ENCODE results near the gene CATSPERE.
A peak's percentile ranks its signal among the peaks of the same experiment; 100 is the strongest.

The CATSPERE gene

GRCh38 chr1:244642988-244643387, 181.9 kb downstream of the CATSPERE start:
- TF ChIP-seq, protein P1, sequence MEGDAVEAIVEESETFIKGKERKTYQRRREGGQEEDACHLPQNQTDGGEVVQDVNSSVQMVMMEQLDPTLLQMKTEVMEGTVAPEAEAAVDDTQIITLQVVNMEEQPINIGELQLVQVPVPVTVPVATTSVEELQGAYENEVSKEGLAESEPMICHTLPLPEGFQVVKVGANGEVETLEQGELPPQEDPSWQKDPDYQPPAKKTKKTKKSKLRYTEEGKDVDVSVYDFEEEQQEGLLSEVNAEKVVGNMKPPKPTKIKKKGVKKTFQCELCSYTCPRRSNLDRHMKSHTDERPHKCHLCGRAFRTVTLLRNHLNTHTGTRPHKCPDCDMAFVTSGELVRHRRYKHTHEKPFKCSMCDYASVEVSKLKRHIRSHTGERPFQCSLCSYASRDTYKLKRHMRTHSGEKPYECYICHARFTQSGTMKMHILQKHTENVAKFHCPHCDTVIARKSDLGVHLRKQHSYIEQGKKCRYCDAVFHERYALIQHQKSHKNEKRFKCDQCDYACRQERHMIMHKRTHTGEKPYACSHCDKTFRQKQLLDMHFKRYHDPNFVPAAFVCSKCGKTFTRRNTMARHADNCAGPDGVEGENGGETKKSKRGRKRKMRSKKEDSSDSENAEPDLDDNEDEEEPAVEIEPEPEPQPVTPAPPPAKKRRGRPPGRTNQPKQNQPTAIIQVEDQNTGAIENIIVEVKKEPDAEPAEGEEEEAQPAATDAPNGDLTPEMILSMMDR (IDR thresholded peaks at IDR 0.05; ENCODE audit: insufficient read depth, missing control alignments), result no peak
- DNase-seq (ENCODE audit: insufficient read length, low spot score) (no peak), FAIRE-seq (no peak)

- TF ChIP-seq, protein P1 (IDR thresholded peaks at IDR 0.05; ENCODE audit: insufficient read depth, missing control alignments), result no peak
- FAIRE-seq (no peak), DNase-seq (ENCODE audit: insufficient read length, low spot score) (no peak)
These were observed 184.3 kb downstream of the CATSPERE start for GRCh38 chr1:244645414-244645813.

DNA sequence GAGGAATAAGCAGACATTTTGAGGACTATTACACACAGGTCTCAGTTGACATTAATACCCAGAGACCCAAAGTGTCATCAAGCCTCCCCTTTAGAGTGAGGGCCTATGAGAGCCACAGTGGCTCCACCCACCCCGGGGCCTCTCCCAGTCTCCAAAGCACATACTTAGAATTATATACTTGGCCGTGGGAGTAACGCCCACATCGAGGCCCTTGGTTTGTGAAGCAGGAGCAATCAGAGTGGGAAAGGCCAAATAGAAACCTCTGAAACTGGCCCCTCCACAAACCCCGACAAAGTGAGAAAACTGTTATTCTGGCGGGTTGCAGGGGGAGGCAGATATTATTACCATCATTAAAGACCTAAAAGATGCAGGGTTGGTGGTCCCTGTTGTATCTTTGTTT, 184.8 kb downstream of the CATSPERE start:
- TF ChIP-seq, protein P1 (IDR thresholded peaks at IDR 0.05; ENCODE audit: insufficient read depth, missing control alignments), result no peak
- FAIRE-seq, result no peak
- DNase-seq (ENCODE audit: insufficient read length, low spot score), result no peak

GRCh38 chr1:244647819-244648218, 186.7 kb downstream of the CATSPERE start:
- no peak for FAIRE-seq

DNA sequence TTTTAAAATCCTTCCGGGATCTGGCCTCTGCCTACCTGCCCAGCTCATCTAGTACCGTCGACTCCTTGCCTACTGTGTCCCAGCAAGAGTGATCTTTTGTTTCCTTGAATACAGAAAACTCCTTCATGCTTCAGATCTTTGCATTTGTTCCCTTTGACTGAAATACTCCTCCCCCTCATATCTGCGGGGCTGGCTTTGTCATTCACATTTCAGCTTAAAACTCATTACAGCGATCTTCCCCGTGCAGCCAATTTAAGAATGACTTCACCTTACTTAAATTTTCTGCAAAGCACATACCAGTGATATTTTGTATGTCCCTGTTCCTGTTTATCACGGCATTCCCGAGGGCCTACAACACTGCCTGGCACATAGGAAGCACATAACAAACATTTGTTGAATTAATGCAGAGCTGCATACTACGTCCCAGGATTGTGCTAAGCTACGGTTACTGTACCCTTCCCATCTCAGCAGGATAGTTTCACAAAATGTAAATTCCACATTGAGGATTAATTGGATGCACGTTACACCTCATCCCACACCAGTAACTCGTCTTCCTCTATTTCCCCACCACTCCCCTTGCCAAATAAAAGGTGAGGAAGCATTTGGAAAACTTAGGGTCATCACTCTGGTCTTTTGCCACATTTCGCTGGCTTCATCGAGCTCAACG, 191.0 kb downstream of the CATSPERE start:
- TF ChIP-seq, protein P1 (IDR thresholded peaks at IDR 0.05; ENCODE audit: insufficient read depth, missing control alignments), result no peak
- FAIRE-seq, result peak; percentile 71
- no peak for DNase-seq (ENCODE audit: insufficient read length, low spot score)

More at GRCh38 chr1:244647819-244648218, 186.7 kb downstream of the CATSPERE start:
- DNase-seq (ENCODE audit: insufficient read length, low spot score), result no peak
- TF ChIP-seq, protein P1 (IDR thresholded peaks at IDR 0.05; ENCODE audit: insufficient read depth, missing control alignments), result no peak

DNA sequence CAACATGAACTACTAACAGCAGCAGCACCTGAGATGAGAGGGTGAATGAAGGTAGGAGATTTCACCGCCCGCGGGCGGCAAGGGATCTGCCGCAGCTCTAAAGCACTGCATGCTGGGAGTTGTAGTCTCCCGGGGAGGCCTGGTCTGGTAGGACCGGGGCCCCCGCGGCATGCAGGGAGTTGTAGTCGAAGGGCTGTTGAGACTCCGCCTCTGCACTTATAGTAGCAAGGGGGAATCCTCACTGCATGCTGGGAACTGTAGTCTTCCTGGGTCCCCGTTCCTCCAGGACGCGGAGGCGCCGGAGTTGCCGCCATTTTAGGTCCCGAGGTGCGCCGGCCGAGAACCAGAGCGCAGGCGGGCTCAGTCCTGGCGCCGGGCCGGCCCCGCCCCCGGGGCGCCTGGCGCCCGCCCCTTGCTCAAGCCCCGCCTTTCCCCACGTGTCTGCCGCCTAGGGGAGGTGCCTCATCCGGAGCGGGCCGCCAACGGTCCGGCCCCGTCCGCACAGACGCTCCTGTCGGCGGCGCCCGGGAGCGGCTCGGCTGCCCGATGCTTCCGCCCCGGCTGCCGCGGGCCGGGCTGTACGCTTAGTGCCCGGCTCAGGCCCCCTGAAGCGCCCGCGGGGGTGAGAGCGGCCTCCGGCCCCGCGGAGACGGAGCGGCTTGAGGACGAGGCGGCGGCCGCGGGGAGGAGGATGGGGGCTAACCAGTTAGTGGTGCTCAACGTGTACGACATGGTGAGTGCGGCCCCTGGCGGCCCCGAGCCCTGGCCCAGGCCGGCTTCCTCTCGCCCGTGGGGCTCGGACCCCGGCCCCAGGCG, 191.8 kb downstream of the CATSPERE start, which contains the start of gene DESI2:
TSS of gene DESI2 (plus strand) at position 504 of the 816 bp plus-strand sequence. CDS start at position 692, 188 bp downstream.
- FAIRE-seq (peak; percentile 44), DNase-seq (ENCODE audit: insufficient read length, low spot score) (peak; percentile 86)
- TF ChIP-seq, protein P1 (IDR thresholded peaks at IDR 0.05; ENCODE audit: insufficient read depth, missing control alignments), result peak; percentile 39

Measured in D721Med (cell line).